ENCODE results near the gene DSCAML1.

DSCAML1 gene

GRCh38 chr11:117702946-117703598 is 93.9 kb downstream of the DSCAML1 start:
- H3K36me3 ChIP-seq (ENCODE audit: control insufficient read depth in 4 of 4, insufficient read depth in 4 of 4, low read length in 3 of 4) = no peaks in the 10 kb centered on the region
- POLR2A ChIA-PET = no interaction called here
- 90% methylated on average over 7 of the region's 7 CpGs for WGBS (ENCODE audit: insufficient coverage)
- H3K4me1 ChIP-seq (ENCODE audit: control extremely low read depth in 1 of 4, control insufficient read depth in 4 of 4, insufficient read depth in 4 of 4, low read length in 3 of 4) = peaks cover 0 to 8% (median 5%) of the 10 kb centered on the region in 4 experiments
- peaks cover 0 to 8% (median 0%) of the 10 kb centered on the region in 5 experiments for H3K27me3 ChIP-seq (replicated peaks in 2 of 5; ENCODE audit: control insufficient read depth in 4 of 5, insufficient read depth in 5 of 5, low read length in 4 of 5)
- no peak overlapping the region for H3K27ac ChIP-seq (ENCODE audit: insufficient read depth in 1 of 2, low read depth in 1 of 2, low read length in 2 of 2, poor library complexity in 1 of 2, severe bottlenecking in 2 of 2)
- H3K9me3 ChIP-seq (ENCODE audit: control extremely low read depth in 1 of 5, control insufficient read depth in 4 of 5, insufficient read depth in 2 of 5, low read depth in 1 of 5, low read length in 4 of 5) = no peaks in the 10 kb centered on the region
- no peak overlapping the region for H3K4me3 ChIP-seq (ENCODE audit: control insufficient read depth in 1 of 7, extremely low read depth in 1 of 7, insufficient read depth in 4 of 7, low read depth in 2 of 7, low read length in 6 of 7)
- no peak for DNase-seq
- CTCF ChIA-PET = interaction anchor here (0.9 to 1.2 kb wide), 2 partner anchors 12 to 276 kb away, joined by 3 to 5 read pairs; no protein-coding TSS in a partner anchor

GRCh38 chr11:117701781-117702180 is 95.2 kb downstream of the DSCAML1 start:
- ChIA-PET CTCF (interaction anchor here (1.3 kb wide), 1 partner anchor 11 kb away, joined by 3 read pairs; no protein-coding TSS in a partner anchor), POLR2A (no interaction called here)
- WGBS (ENCODE audit: insufficient coverage) = 45% methylated on average over 5 of the region's 9 CpGs
- peaks cover 0 to 8% (median 5%) of the 10 kb centered on the region in 4 experiments for H3K4me1 ChIP-seq (ENCODE audit: control extremely low read depth in 1 of 4, control insufficient read depth in 4 of 4, insufficient read depth in 4 of 4, low read length in 3 of 4)
- no peak overlapping the region for H3K27ac ChIP-seq (ENCODE audit: insufficient read depth in 1 of 2, low read depth in 1 of 2, low read length in 2 of 2, poor library complexity in 1 of 2, severe bottlenecking in 2 of 2)
- no peaks in the 10 kb centered on the region for H3K36me3 ChIP-seq (ENCODE audit: control insufficient read depth in 4 of 4, insufficient read depth in 4 of 4, low read length in 3 of 4)
- DNase-seq = peak in 1 of 3 donors; percentile 18
- no peaks in the 10 kb centered on the region for H3K9me3 ChIP-seq (ENCODE audit: control extremely low read depth in 1 of 5, control insufficient read depth in 4 of 5, insufficient read depth in 2 of 5, low read depth in 1 of 5, low read length in 4 of 5)
- peaks cover 0 to 7% (median under 1%) of the 10 kb centered on the region in 5 experiments for H3K27me3 ChIP-seq (replicated peaks in 2 of 5; ENCODE audit: control insufficient read depth in 4 of 5, insufficient read depth in 5 of 5, low read length in 4 of 5)
- H3K4me3 ChIP-seq (ENCODE audit: control insufficient read depth in 1 of 7, extremely low read depth in 1 of 7, insufficient read depth in 4 of 7, low read depth in 2 of 7, low read length in 6 of 7) = no peak overlapping the region

GRCh38 chr11:117700551-117700950 is 96.5 kb downstream of the DSCAML1 start:
- ChIA-PET CTCF (interaction anchor here (1.3 kb wide), 1 partner anchor 10 kb away, joined by 3 read pairs; no protein-coding TSS in a partner anchor), POLR2A (no interaction called here)
- H3K4me3 ChIP-seq (ENCODE audit: control insufficient read depth in 1 of 7, extremely low read depth in 1 of 7, insufficient read depth in 4 of 7, low read depth in 2 of 7, low read length in 6 of 7) = no peak overlapping the region
- no peak for DNase-seq
- no peaks in the 10 kb centered on the region for H3K9me3 ChIP-seq (ENCODE audit: control extremely low read depth in 1 of 5, control insufficient read depth in 4 of 5, insufficient read depth in 2 of 5, low read depth in 1 of 5, low read length in 4 of 5)
- 95% methylated on average over 4 of the region's 6 CpGs for WGBS (ENCODE audit: insufficient coverage)
- no peaks in the 10 kb centered on the region for H3K36me3 ChIP-seq (ENCODE audit: control insufficient read depth in 4 of 4, insufficient read depth in 4 of 4, low read length in 3 of 4)
- H3K27ac ChIP-seq (ENCODE audit: insufficient read depth in 1 of 2, low read depth in 1 of 2, low read length in 2 of 2, poor library complexity in 1 of 2, severe bottlenecking in 2 of 2) = no peak overlapping the region
- H3K27me3 ChIP-seq (replicated peaks in 2 of 5; ENCODE audit: control insufficient read depth in 4 of 5, insufficient read depth in 5 of 5, low read length in 4 of 5) = peaks cover 0 to 11% (median 3%) of the 10 kb centered on the region in 5 experiments
- H3K4me1 ChIP-seq (ENCODE audit: control extremely low read depth in 1 of 4, control insufficient read depth in 4 of 4, insufficient read depth in 4 of 4, low read length in 3 of 4) = peaks cover 0 to 8% (median 5%) of the 10 kb centered on the region in 4 experiments

GRCh38 chr11:117697319-117697718 is 99.7 kb downstream of the DSCAML1 start:
- Histone ChIP-seq H3K9me3 (ENCODE audit: control extremely low read depth in 1 of 5, control insufficient read depth in 4 of 5, insufficient read depth in 2 of 5, low read depth in 1 of 5, low read length in 4 of 5) (no peaks in the 10 kb centered on the region), H3K4me3 (ENCODE audit: control insufficient read depth in 1 of 7, extremely low read depth in 1 of 7, insufficient read depth in 4 of 7, low read depth in 2 of 7, low read length in 6 of 7) (no peak overlapping the region), H3K4me1 (ENCODE audit: control extremely low read depth in 1 of 4, control insufficient read depth in 4 of 4, insufficient read depth in 4 of 4, low read length in 3 of 4) (peaks cover 0 to 8% (median 5%) of the 10 kb centered on the region in 4 experiments), H3K27ac (ENCODE audit: insufficient read depth in 1 of 2, low read depth in 1 of 2, low read length in 2 of 2, poor library complexity in 1 of 2, severe bottlenecking in 2 of 2) (no peak overlapping the region), H3K36me3 (ENCODE audit: control insufficient read depth in 4 of 4, insufficient read depth in 4 of 4, low read length in 3 of 4) (no peaks in the 10 kb centered on the region), H3K27me3 (replicated peaks in 2 of 5; ENCODE audit: control insufficient read depth in 4 of 5, insufficient read depth in 5 of 5, low read length in 4 of 5) (peaks cover 0 to 22% (median 8%) of the 10 kb centered on the region in 5 experiments)
- ChIA-PET POLR2A (no interaction called here), CTCF (no interaction called here)
- no peak for DNase-seq
- no CpG with 5 or more reads among the region's 3 CpGs for WGBS (ENCODE audit: insufficient coverage)

- Histone ChIP-seq H3K27ac (ENCODE audit: insufficient read depth in 1 of 2, low read depth in 1 of 2, low read length in 2 of 2, poor library complexity in 1 of 2, severe bottlenecking in 2 of 2) (no peak overlapping the region), H3K4me3 (ENCODE audit: control insufficient read depth in 1 of 7, extremely low read depth in 1 of 7, insufficient read depth in 4 of 7, low read depth in 2 of 7, low read length in 6 of 7) (no peak overlapping the region), H3K9me3 (ENCODE audit: control extremely low read depth in 1 of 5, control insufficient read depth in 4 of 5, insufficient read depth in 2 of 5, low read depth in 1 of 5, low read length in 4 of 5) (no peaks in the 10 kb centered on the region), H3K27me3 (replicated peaks in 2 of 5; ENCODE audit: control insufficient read depth in 4 of 5, insufficient read depth in 5 of 5, low read length in 4 of 5) (peaks cover 0 to 22% (median 8%) of the 10 kb centered on the region in 5 experiments), H3K36me3 (ENCODE audit: control insufficient read depth in 4 of 4, insufficient read depth in 4 of 4, low read length in 3 of 4) (no peaks in the 10 kb centered on the region), H3K4me1 (ENCODE audit: control extremely low read depth in 1 of 4, control insufficient read depth in 4 of 4, insufficient read depth in 4 of 4, low read length in 3 of 4) (peaks cover 0 to 1% (median 0%) of the 10 kb centered on the region in 4 experiments)
- no peak for DNase-seq
- WGBS (ENCODE audit: insufficient coverage) = 85% methylated on average over 4 of the region's 5 CpGs
- ChIA-PET CTCF (interaction anchor here (0.5 to 2.0 kb wide), 3 partner anchors 11 to 75 kb away, joined by 3 to 4 read pairs (median 4); no protein-coding TSS in a partner anchor), POLR2A (interaction anchor here (1.0 kb wide), 1 partner anchor 43 kb away, joined by 3 read pairs; no protein-coding TSS in a partner anchor)
Measured at GRCh38 chr11:117696540-117696939, 100.5 kb downstream of the DSCAML1 start.

- Histone ChIP-seq H3K27me3 (replicated peaks in 2 of 5; ENCODE audit: control insufficient read depth in 4 of 5, insufficient read depth in 5 of 5, low read length in 4 of 5) (peaks cover 0 to 22% (median 8%) of the 10 kb centered on the region in 5 experiments), H3K4me3 (ENCODE audit: control insufficient read depth in 1 of 7, extremely low read depth in 1 of 7, insufficient read depth in 4 of 7, low read depth in 2 of 7, low read length in 6 of 7) (no peak overlapping the region), H3K36me3 (ENCODE audit: control insufficient read depth in 4 of 4, insufficient read depth in 4 of 4, low read length in 3 of 4) (no peaks in the 10 kb centered on the region), H3K4me1 (ENCODE audit: control extremely low read depth in 1 of 4, control insufficient read depth in 4 of 4, insufficient read depth in 4 of 4, low read length in 3 of 4) (no peaks in the 10 kb centered on the region), H3K9me3 (ENCODE audit: control extremely low read depth in 1 of 5, control insufficient read depth in 4 of 5, insufficient read depth in 2 of 5, low read depth in 1 of 5, low read length in 4 of 5) (no peaks in the 10 kb centered on the region), H3K27ac (ENCODE audit: insufficient read depth in 1 of 2, low read depth in 1 of 2, low read length in 2 of 2, poor library complexity in 1 of 2, severe bottlenecking in 2 of 2) (no peak overlapping the region)
- POLR2A ChIA-PET = no interaction called here
- 89% methylated on average over 3 of the region's 3 CpGs for WGBS (ENCODE audit: insufficient coverage)
- CTCF ChIA-PET = no interaction called here
- DNase-seq = no peak
Measured at GRCh38 chr11:117693344-117693743, 103.7 kb downstream of the DSCAML1 start.

- Histone ChIP-seq H3K4me1 (ENCODE audit: control extremely low read depth in 1 of 4, control insufficient read depth in 4 of 4, insufficient read depth in 4 of 4, low read length in 3 of 4) (no peaks in the 10 kb centered on the region), H3K9me3 (ENCODE audit: control extremely low read depth in 1 of 5, control insufficient read depth in 4 of 5, insufficient read depth in 2 of 5, low read depth in 1 of 5, low read length in 4 of 5) (no peaks in the 10 kb centered on the region), H3K4me3 (ENCODE audit: control insufficient read depth in 1 of 7, extremely low read depth in 1 of 7, insufficient read depth in 4 of 7, low read depth in 2 of 7, low read length in 6 of 7) (no peak overlapping the region), H3K27me3 (replicated peaks in 2 of 5; ENCODE audit: control insufficient read depth in 4 of 5, insufficient read depth in 5 of 5, low read length in 4 of 5) (peaks cover 0 to 19% (median 6%) of the 10 kb centered on the region in 5 experiments), H3K36me3 (ENCODE audit: control insufficient read depth in 4 of 4, insufficient read depth in 4 of 4, low read length in 3 of 4) (no peaks in the 10 kb centered on the region), H3K27ac (ENCODE audit: insufficient read depth in 1 of 2, low read depth in 1 of 2, low read length in 2 of 2, poor library complexity in 1 of 2, severe bottlenecking in 2 of 2) (no peak overlapping the region)
- DNase-seq = no peak
- ChIA-PET CTCF (no interaction called here), POLR2A (no interaction called here)
- 100% methylated on average over 2 of the region's 10 CpGs for WGBS (ENCODE audit: insufficient coverage)
Measured at GRCh38 chr11:117691516-117691915, 105.5 kb downstream of the DSCAML1 start.

Measured in common myeloid progenitor, CD34-positive (primary cell).